GM18499 (cell line): ENCODE data around the gene NID1.
"Not testable (repeated sequence)": the region's sequence is repeated elsewhere in the genome, so short reads cannot be mapped to it uniquely, and the experiment has no call there.

ENCODE experiments used
- ATAC-seq: cut with Tn5 transposase; IDR thresholded peaks from one replicate; pipeline ENCODE4 v1.9.1; 2021; ENCODE audit warnings: moderate number of reproducible peaks; ENCODE audit not compliant: insufficient read depth, unreplicated experiment

NID1 gene

GRCh38 chr1:236064674-236065508, at the start of gene NID1:
TSS of gene NID1 (minus strand) at chr1:236065090. CDS start at chr1:236065079, 11 bp downstream.
- no peak for ATAC-seq

GRCh38 chr1:236114076-236114747, 49.3 kb upstream of the NID1 start:
- ATAC-seq = no peak

- ATAC-seq = no peak
Measured at GRCh38 chr1:236113324-236114032, 48.6 kb upstream of the NID1 start.

- ATAC-seq = no peak
Measured at GRCh38 chr1:236112332-236112627, 47.4 kb upstream of the NID1 start.

GRCh38 chr1:236111527-236112331, 46.8 kb upstream of the NID1 start:
- ATAC-seq = no peak

- no peak for ATAC-seq
Measured at GRCh38 chr1:236110137-236110536, 45.2 kb upstream of the NID1 start.

GRCh38 chr1:236108027-236108648, 43.2 kb upstream of the NID1 start:
- no peak for ATAC-seq

GRCh38 chr1:236107121-236107907, 42.4 kb upstream of the NID1 start:
- no peak for ATAC-seq

GRCh38 chr1:236103646-236104218, 38.8 kb upstream of the NID1 start:
- no peak for ATAC-seq

- no peak for ATAC-seq
Measured at GRCh38 chr1:236103059-236103458, 38.2 kb upstream of the NID1 start.

- ATAC-seq = no peak
Measured at GRCh38 chr1:236102611-236103010, 37.7 kb upstream of the NID1 start.

- no peak for ATAC-seq
Measured at GRCh38 chr1:236101233-236102200, 36.6 kb upstream of the NID1 start.

- no peak for ATAC-seq
Measured at GRCh38 chr1:236100799-236101198, 35.9 kb upstream of the NID1 start.

GRCh38 chr1:236099355-236099974, 34.6 kb upstream of the NID1 start:
- ATAC-seq = no peak

GRCh38 chr1:236098267-236098666, 33.4 kb upstream of the NID1 start:
- no peak for ATAC-seq

GRCh38 chr1:236096660-236097482, 32.0 kb upstream of the NID1 start:
- not testable (repeated sequence) for ATAC-seq
